ENCODE measurements around the gene SEC14L5. TPM values are rescaled to one million over a fixed set of nuclear protein-coding genes. Genes with fewer than 3 reads are reported as not detected.
A peak's percentile ranks its signal among the peaks of the same experiment; 100 is the strongest.

Gene SEC14L5
- total and polyA plus RNA-seq, 2 of the 4 experiments (the other 2 are of a cell fraction), result 0.07 TPM; not detected in 1

DNA sequence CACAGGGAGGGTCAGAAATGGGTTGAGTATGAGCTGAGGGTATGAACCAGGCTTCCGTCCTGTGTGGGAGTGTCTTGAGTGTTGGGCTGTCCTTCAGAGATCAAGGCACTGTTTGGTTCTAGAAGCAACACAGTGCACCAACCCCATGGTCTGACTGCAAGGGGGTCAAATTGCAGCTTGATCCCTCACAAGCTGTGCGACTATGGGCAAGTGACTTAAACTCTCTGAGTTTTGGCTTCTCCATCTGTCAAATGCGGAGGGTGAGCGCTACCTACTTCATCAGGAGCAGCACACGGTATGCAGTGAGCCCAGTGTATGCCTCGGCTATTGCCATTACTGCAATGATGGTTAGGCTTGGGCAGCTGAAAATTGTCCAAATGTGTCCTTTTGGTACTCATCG lies 21.0 kb downstream of the SEC14L5 start:
- H4K91ac ChIP-seq (ENCODE audit: insufficient read depth, low read depth, low read length), result no peak overlapping the region
- dilution Hi-C loops (cut with HindIII; ENCODE audit: low sequenced_read_pairs, unreplicated experiment), result no loop called here
- no peak overlapping the region for H4K8ac ChIP-seq (ENCODE audit: low read depth in 2 of 2, low read length in 2 of 2)
- no peaks in the 10 kb centered on the region for H3K9me3 ChIP-seq (ENCODE audit: control insufficient read depth, insufficient read depth, low read length)
- no peak overlapping the region for H3K9ac ChIP-seq (ENCODE audit: low read depth, low read length)
- no peak for DNase-seq
- peaks cover 23% of the 10 kb centered on the region for H3K27me3 ChIP-seq (ENCODE audit: control insufficient read depth, insufficient read depth, low read length)
- no peak overlapping the region for H4K5ac ChIP-seq (ENCODE audit: low read depth, low read length)
- H2AK9ac ChIP-seq (replicated peaks; ENCODE audit: low read depth, low read length, poor library complexity), result no peak overlapping the region
- ATAC-seq (ENCODE audit: low read depth), result no peak
- intact Hi-C loops (cut with micrococcal nuclease), result no loop called here
- no peak overlapping the region for H3K18ac ChIP-seq (ENCODE audit: low read depth, low read length)
- no peaks in the 10 kb centered on the region for H3K4me1 ChIP-seq (ENCODE audit: control insufficient read depth, insufficient read depth, low read length)
- no peak overlapping the region for H2BK15ac ChIP-seq (ENCODE audit: low read depth, low read length)
- no peak overlapping the region for H3K4me3 ChIP-seq (ENCODE audit: insufficient read depth, low read depth, low read length)
- no peak overlapping the region for H2BK5ac ChIP-seq (ENCODE audit: low read depth, low read length, poor library complexity, severe bottlenecking)
- CTCF ChIA-PET, result no interaction called here
- no peak overlapping the region for H2BK20ac ChIP-seq (ENCODE audit: low read depth, low read length)
- no peaks in the 10 kb centered on the region for H3K9me1 ChIP-seq (ENCODE audit: insufficient read depth, low read length)
- peak overlapping the region; percentile 13 for H2AFZ ChIP-seq (replicated peaks; ENCODE audit: low read length, poor library complexity)
- no peaks in the 10 kb centered on the region for H3K36me3 ChIP-seq (ENCODE audit: control insufficient read depth, insufficient read depth, low read length)
- no peak overlapping the region for H3K27ac ChIP-seq (ENCODE audit: insufficient read depth, low read length)
- BruUV-seq (replicated peaks), result no TSS peak
- no peak overlapping the region for H2AK5ac ChIP-seq (ENCODE audit: low read depth, low read length)
- H2BK120ac ChIP-seq (ENCODE audit: low read depth, low read length), result no peak overlapping the region
- in situ Hi-C loops (cut with MboI; ENCODE audit: low sequenced_read_pairs), result no loop called here
- H3K14ac ChIP-seq (replicated peaks; ENCODE audit: low read depth, low read length), result no peak overlapping the region
- no peak overlapping the region for H3K23ac ChIP-seq (ENCODE audit: low read depth, low read length)
- POLR2A ChIA-PET (ENCODE audit: unreplicated experiment), result no interaction called here
- H4K20me1 ChIP-seq (ENCODE audit: insufficient read depth, low read length), result no peaks in the 10 kb centered on the region
- H3K56ac ChIP-seq (ENCODE audit: extremely low read depth, insufficient read depth, low read length), result no peak overlapping the region
- 83% methylated on average over 3 of the region's 7 CpGs; no CpG with 5 or more reads in 1 of the 2 experiments for WGBS, 2 experiments (ENCODE audit: extremely low coverage in 2 of 2, insufficient read length in 1 of 2)
- no peak for TF ChIP-seq MAFK (IDR thresholded peaks at IDR 0.05; ENCODE audit: low read depth, low read length)
- no peak for TF ChIP-seq POLR2A (IDR thresholded peaks at IDR 0.05; ENCODE audit: low read depth, low read length)
- TF ChIP-seq, protein P1, sequence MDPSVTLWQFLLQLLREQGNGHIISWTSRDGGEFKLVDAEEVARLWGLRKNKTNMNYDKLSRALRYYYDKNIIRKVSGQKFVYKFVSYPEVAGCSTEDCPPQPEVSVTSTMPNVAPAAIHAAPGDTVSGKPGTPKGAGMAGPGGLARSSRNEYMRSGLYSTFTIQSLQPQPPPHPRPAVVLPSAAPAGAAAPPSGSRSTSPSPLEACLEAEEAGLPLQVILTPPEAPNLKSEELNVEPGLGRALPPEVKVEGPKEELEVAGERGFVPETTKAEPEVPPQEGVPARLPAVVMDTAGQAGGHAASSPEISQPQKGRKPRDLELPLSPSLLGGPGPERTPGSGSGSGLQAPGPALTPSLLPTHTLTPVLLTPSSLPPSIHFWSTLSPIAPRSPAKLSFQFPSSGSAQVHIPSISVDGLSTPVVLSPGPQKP (IDR thresholded peaks at IDR 0.05; ENCODE audit: borderline replicate concordance, low read depth, low read length), result no peak
- no peak for TF ChIP-seq RFX5 (IDR thresholded peaks at IDR 0.05; ENCODE audit: low read depth, low read length)
- no peak for TF ChIP-seq MAZ (IDR thresholded peaks at IDR 0.05; ENCODE audit: borderline replicate concordance, low read depth, low read length)
- H3K79me1 ChIP-seq (ENCODE audit: low read depth in 1 of 2, low read length in 2 of 2), result no peaks in the 10 kb centered on the region
- no peak overlapping the region for H3K4me2 ChIP-seq (ENCODE audit: low read depth, low read length)
- H3K4ac ChIP-seq (ENCODE audit: low read depth, low read length), result no peak overlapping the region
